Measurements from ENCODE around the gene C12orf56.
"Not testable (repeated sequence)": the region's sequence is repeated elsewhere in the genome, so short reads cannot be mapped to it uniquely, and the experiment has no call there.

C12orf56 gene

DNA sequence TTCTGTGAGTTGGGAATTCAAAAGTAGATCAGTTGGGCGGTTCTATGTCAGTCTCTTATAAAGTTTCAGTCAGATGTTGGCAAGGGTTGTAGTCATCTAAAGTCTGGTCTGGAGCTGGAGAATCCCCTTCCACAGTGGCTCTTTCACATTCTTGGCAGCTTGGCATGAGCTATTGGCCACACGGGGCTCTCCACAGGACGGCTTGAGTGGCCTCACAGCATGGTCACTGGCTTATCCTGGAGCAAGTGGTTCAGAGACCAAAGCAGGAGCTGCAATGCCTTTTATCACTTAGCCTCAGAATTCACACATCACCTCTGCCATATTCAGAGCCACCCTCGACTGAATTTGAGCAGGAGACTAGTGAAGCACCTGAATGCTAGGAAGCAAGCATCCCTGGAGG lies 161.3 kb downstream of the C12orf56 start:
- no peak for DNase-seq

DNA sequence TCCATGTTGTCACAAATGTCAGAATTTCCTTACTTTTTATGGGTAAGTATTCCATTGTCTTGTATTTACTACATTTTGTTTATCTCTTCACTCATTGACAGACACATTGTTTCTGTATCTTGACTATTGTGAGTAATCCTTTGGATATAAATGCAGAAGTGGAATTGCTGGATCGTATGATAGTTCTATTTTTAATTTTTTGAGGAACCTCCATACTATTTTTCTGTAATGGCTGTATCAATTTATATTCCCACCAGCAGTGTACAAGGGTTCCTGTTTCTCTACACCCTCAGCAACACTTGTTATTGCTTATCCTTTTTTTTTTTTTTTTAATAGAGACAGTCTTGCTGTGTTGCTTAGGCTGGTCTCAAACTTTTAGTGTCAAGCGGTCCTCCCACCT lies 164.9 kb downstream of the C12orf56 start:
- no peak for DNase-seq

- peak; percentile 91 to 94 for DNase-seq
Observed at GRCh38 chr12:64222009-64222765, 168.4 kb downstream of the C12orf56 start, which contains the start of gene KICS2. KICS2 (minus strand) TSS chr12:64222296; CDS start chr12:64222237, 59 bp downstream.

- DNase-seq, result peak in 1 of 2 experiments; percentile 77
Observed at GRCh38 chr12:64221651-64222008, 168.9 kb downstream of the C12orf56 start.

- no peak for DNase-seq
Observed at GRCh38 chr12:64220046-64220445, 170.5 kb downstream of the C12orf56 start.

GRCh38 chr12:64219145-64219544 lies 171.4 kb downstream of the C12orf56 start:
- DNase-seq, result no peak

DNA sequence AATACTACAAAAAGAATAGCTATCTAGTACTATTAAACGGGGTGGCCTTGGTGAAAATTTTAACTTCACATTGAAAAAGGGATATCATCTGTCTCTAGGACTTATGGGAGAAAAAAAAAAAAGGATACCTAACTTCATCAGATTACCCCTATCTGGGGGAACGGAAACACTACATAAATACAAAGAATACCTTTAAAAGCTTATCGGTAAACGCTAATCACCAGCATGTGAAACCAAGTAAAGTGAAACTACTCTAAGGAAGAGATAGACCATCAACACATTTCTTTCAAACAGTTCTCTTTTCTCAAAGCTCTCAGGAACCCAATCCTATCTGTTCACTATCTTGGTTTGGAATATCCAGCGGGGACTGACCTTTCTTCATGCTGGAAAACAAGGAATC lies 172.0 kb downstream of the C12orf56 start:
- DNase-seq, result no peak

- not testable (repeated sequence) for DNase-seq
Observed at GRCh38 chr12:64217643-64218042, 172.9 kb downstream of the C12orf56 start.

GRCh38 chr12:64216239-64216638 lies 174.3 kb downstream of the C12orf56 start:
- DNase-seq, result no peak
